Measurements from ENCODE around the gene ITGB8. TPM values are rescaled to one million over a fixed set of nuclear protein-coding genes. Genes with fewer than 3 reads are reported as not detected.

The ITGB8 gene
- total and polyA plus RNA-seq, 9 donors, result 3.7 to 45.5 (median 10.6) TPM

GRCh38 chr7:20417260-20417659 lies 86.6 kb downstream of the ITGB8 start:
- TF ChIP-seq EP300 (IDR thresholded peaks at IDR 0.05) (no peak), POLR2A (IDR thresholded peaks at IDR 0.05) (no peak), CTCF (IDR thresholded peaks at IDR 0.05) (no peak)
- no peak for DNase-seq
- Histone ChIP-seq H3K4me1 (ENCODE audit: insufficient read depth) (no peaks in the 10 kb centered on the region), H3K4me3 (no peak overlapping the region), H3K27ac (no peak overlapping the region), H3K36me3 (no peaks in the 10 kb centered on the region), H3K9me3 (no peaks in the 10 kb centered on the region), H3K27me3 (no peaks in the 10 kb centered on the region)
- WGBS, 3 donors, result 92 to 100% (median 94%) methylated on average over 1 of the region's 1 CpG
- intact Hi-C loops (cut with DNase I), result no loop called here

GRCh38 chr7:20417675-20418382 lies 87.1 kb downstream of the ITGB8 start:
- H3K4me1 ChIP-seq (ENCODE audit: insufficient read depth), result no peaks in the 10 kb centered on the region
- H3K36me3 ChIP-seq, result no peaks in the 10 kb centered on the region
- H3K27me3 ChIP-seq, result no peaks in the 10 kb centered on the region
- TF ChIP-seq CTCF (IDR thresholded peaks at IDR 0.05) (no peak), POLR2A (IDR thresholded peaks at IDR 0.05) (no peak), EP300 (IDR thresholded peaks at IDR 0.05) (no peak)
- no peak overlapping the region for H3K27ac ChIP-seq
- H3K4me3 ChIP-seq, result no peak overlapping the region
- intact Hi-C loops (cut with DNase I), result no loop called here
- H3K9me3 ChIP-seq, result no peaks in the 10 kb centered on the region
- WGBS, 3 donors, result 65 to 67% (median 66%) methylated on average over 3 of the region's 3 CpGs
- no peak for DNase-seq

- no peaks in the 10 kb centered on the region for H3K9me3 ChIP-seq
- no peaks in the 10 kb centered on the region for H3K36me3 ChIP-seq
- no peak overlapping the region for H3K4me3 ChIP-seq
- H3K4me1 ChIP-seq (ENCODE audit: insufficient read depth), result no peaks in the 10 kb centered on the region
- no peak overlapping the region for H3K27ac ChIP-seq
- no peak for DNase-seq
- TF ChIP-seq POLR2A (IDR thresholded peaks at IDR 0.05) (no peak), EP300 (IDR thresholded peaks at IDR 0.05) (no peak), CTCF (IDR thresholded peaks at IDR 0.05) (no peak)
- intact Hi-C loops (cut with DNase I), result no loop called here
- H3K27me3 ChIP-seq, result no peaks in the 10 kb centered on the region
- 88 to 95% (median 91%) methylated on average over 6 of the region's 6 CpGs for WGBS, 3 donors
Observed at GRCh38 chr7:20424500-20424899, 93.8 kb downstream of the ITGB8 start.

GRCh38 chr7:20430664-20431063 lies 100.0 kb downstream of the ITGB8 start:
- no peaks in the 10 kb centered on the region for H3K36me3 ChIP-seq
- no peaks in the 10 kb centered on the region for H3K4me1 ChIP-seq (ENCODE audit: insufficient read depth)
- no peak for TF ChIP-seq CTCF (IDR thresholded peaks at IDR 0.05)
- no peak for TF ChIP-seq POLR2A (IDR thresholded peaks at IDR 0.05)
- TF ChIP-seq EP300 (IDR thresholded peaks at IDR 0.05), result no peak
- no peak overlapping the region for H3K27ac ChIP-seq
- no peaks in the 10 kb centered on the region for H3K9me3 ChIP-seq
- H3K4me3 ChIP-seq, result no peak overlapping the region
- 79 to 81% (median 80%) methylated on average over 3 of the region's 3 CpGs for WGBS, 3 donors
- DNase-seq, result no peak
- intact Hi-C loops (cut with DNase I), result no loop called here
- H3K27me3 ChIP-seq, result no peaks in the 10 kb centered on the region

Measured in ovary (tissue), 9 donors.